Head of caudate nucleus (tissue), 42 donors: ENCODE results near the gene NT5DC2.

Experiments used
- DNase-seq, 42 donors: peaks; one replicate each; pipeline versions ENCODE4 v3.0.0 to v3.0.0-alpha.2; 2020 to 2021; ENCODE audit warnings: mixed read lengths in 7 of 42
- intact Hi-C: fragments of 100-400 bp; cut with DNase I; formaldehyde crosslinking; loops from one replicate; pipeline ENCODE4 v1.15.0; 2022

Gene NT5DC2

GRCh38 chr3:52533623-52534280, at the start of gene NT5DC2:
NT5DC2 (minus strand) TSS chr3:52533857; CDS start chr3:52533737, 120 bp downstream.
- DNase-seq: peak in 40 of 42 donors; percentile 19 to 87 (median 66)
- intact Hi-C loops: no loop called here

GRCh38 chr3:52574056-52574965, 40.7 kb upstream of the NT5DC2 start:
- intact Hi-C loops: no loop called here

GRCh38 chr3:52572221-52572620, 38.6 kb upstream of the NT5DC2 start:
- DNase-seq: no peak
- intact Hi-C loops: no loop called here

More at GRCh38 chr3:52574056-52574965, 40.7 kb upstream of the NT5DC2 start:
- no peak for DNase-seq

GRCh38 chr3:52570076-52570475, 36.4 kb upstream of the NT5DC2 start:
- intact Hi-C loops: no loop called here
- DNase-seq: no peak

GRCh38 chr3:52568069-52568468, 34.4 kb upstream of the NT5DC2 start:
- intact Hi-C loops: no loop called here
- no peak for DNase-seq

- intact Hi-C loops: no loop called here
- DNase-seq: no peak
Measured at GRCh38 chr3:52563984-52564383, 30.3 kb upstream of the NT5DC2 start.

GRCh38 chr3:52561028-52561747, 27.5 kb upstream of the NT5DC2 start:
- intact Hi-C loops: no loop called here
- DNase-seq: no peak

GRCh38 chr3:52558436-52558835, 24.8 kb upstream of the NT5DC2 start:
- intact Hi-C loops: no loop called here
- DNase-seq: no peak

GRCh38 chr3:52557011-52557960, 23.6 kb upstream of the NT5DC2 start:
- intact Hi-C loops: no loop called here
- peak in 3 of 42 donors; percentile 23 to 57 (median 36) for DNase-seq

GRCh38 chr3:52555056-52555455, 21.4 kb upstream of the NT5DC2 start:
- no peak for DNase-seq
- intact Hi-C loops: no loop called here

GRCh38 chr3:52554026-52554755, 20.5 kb upstream of the NT5DC2 start:
- DNase-seq: no peak
- intact Hi-C loops: no loop called here

GRCh38 chr3:52552089-52552488, 18.4 kb upstream of the NT5DC2 start:
- intact Hi-C loops: no loop called here

GRCh38 chr3:52551118-52551517, 17.5 kb upstream of the NT5DC2 start:
- intact Hi-C loops: no loop called here
- DNase-seq: no peak

More at GRCh38 chr3:52552089-52552488, 18.4 kb upstream of the NT5DC2 start:
- no peak for DNase-seq

- no peak for DNase-seq
- intact Hi-C loops: no loop called here
Measured at GRCh38 chr3:52547143-52547542, 13.5 kb upstream of the NT5DC2 start.

GRCh38 chr3:52546111-52546901, 12.6 kb upstream of the NT5DC2 start:
- DNase-seq: no peak
- intact Hi-C loops: no loop called here

GRCh38 chr3:52544937-52545336, 11.3 kb upstream of the NT5DC2 start:
- intact Hi-C loops: no loop called here
- peak in 2 of 42 donors; percentile 34 to 40 for DNase-seq

- DNase-seq: no peak
- intact Hi-C loops: no loop called here
Measured at GRCh38 chr3:52541050-52541449, 7.4 kb upstream of the NT5DC2 start.
